Measurements from ENCODE around the gene ALG8. TPM values are rescaled to one million over a fixed set of nuclear protein-coding genes. Genes with fewer than 3 reads are reported as not detected.
A peak's percentile ranks its signal among the peaks of the same experiment; 100 is the strongest.
"Not testable (repeated sequence)": the region's sequence is repeated elsewhere in the genome, so short reads cannot be mapped to it uniquely, and the experiment has no call there.

The ALG8 gene
- total RNA-seq, 1 donor from 2014 or later: 43.7 TPM

DNA sequence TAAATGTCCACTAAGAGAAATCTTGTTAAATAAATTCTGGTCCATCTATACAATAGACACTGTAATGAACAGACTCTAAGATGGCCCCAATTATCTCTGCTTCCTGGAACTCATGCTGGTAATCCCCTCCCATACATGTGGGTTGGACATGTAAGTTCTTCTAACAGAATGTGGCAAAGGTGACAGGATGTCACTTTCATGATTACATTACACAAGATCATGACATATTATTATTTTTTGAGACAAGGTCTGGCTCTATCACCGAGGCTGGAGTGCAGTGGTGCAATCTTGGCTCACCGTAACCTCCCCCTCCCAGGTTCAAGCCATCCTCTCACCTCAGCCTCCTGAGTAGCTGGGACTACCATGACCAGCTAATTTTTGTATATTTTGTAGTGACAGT, 45.2 kb downstream of the ALG8 start:
- peaks cover 18% of the 10 kb centered on the region for H3K36me3 ChIP-seq (ENCODE audit: insufficient read depth, low read length)
- peaks cover 7% of the 10 kb centered on the region for H3K36me3 Mint-ChIP-seq (ENCODE audit: low read depth, unreplicated experiment)
- no peak for FAIRE-seq

GRCh38 chr11:78086521-78087074, 52.8 kb downstream of the ALG8 start:
- H3K27ac Mint-ChIP-seq (ENCODE audit: unreplicated experiment): peak overlapping the region; percentile 60
- H2AFZ ChIP-seq (ENCODE audit: low read depth, low read length); H3K4me1 Mint-ChIP-seq (ENCODE audit: low read depth, unreplicated experiment); H3K79me2 ChIP-seq (ENCODE audit: insufficient read depth, low read length); H3K4me3 ChIP-seq (ENCODE audit: insufficient read depth, low read depth, low read length); H3K9ac ChIP-seq (ENCODE audit: low read length); H3K9me3 Mint-ChIP-seq (ENCODE audit: unreplicated experiment); H3K27me3 ChIP-seq (ENCODE audit: insufficient read depth, low read length); FAIRE-seq; H3K9me3 ChIP-seq (ENCODE audit: insufficient read depth, low read depth, low read length); H3K4me1 ChIP-seq (ENCODE audit: insufficient read depth, low read length); H3K4me2 ChIP-seq (ENCODE audit: low read length); H3K27me3 Mint-ChIP-seq (ENCODE audit: low read depth, unreplicated experiment); H3K36me3 ChIP-seq (ENCODE audit: insufficient read depth, low read length); H3K27ac ChIP-seq (ENCODE audit: low read depth, low read length); H4K20me1 ChIP-seq (ENCODE audit: insufficient read depth, low read length); H3K36me3 Mint-ChIP-seq (ENCODE audit: low read depth, unreplicated experiment); H3K4me3 Mint-ChIP-seq (ENCODE audit: unreplicated experiment): not testable (repeated sequence)
- DNase-seq (ENCODE audit: low read depth): peak; percentile 54

More for the DNA sequence above, 45.2 kb downstream of the ALG8 start:
- Histone ChIP-seq H3K9me3 (ENCODE audit: insufficient read depth, low read depth, low read length) (no peaks in the 10 kb centered on the region), H2AFZ (ENCODE audit: low read depth, low read length) (no peak overlapping the region), H3K4me3 (ENCODE audit: insufficient read depth, low read depth, low read length) (no peak overlapping the region), H4K20me1 (ENCODE audit: insufficient read depth, low read length) (no peaks in the 10 kb centered on the region), H3K4me2 (ENCODE audit: low read length) (no peak overlapping the region), H3K9ac (ENCODE audit: low read length) (no peak overlapping the region), H3K4me1 (ENCODE audit: insufficient read depth, low read length) (no peaks in the 10 kb centered on the region), H3K79me2 (ENCODE audit: insufficient read depth, low read length) (no peaks in the 10 kb centered on the region), H3K27ac (ENCODE audit: low read depth, low read length) (no peak overlapping the region), H3K27me3 (ENCODE audit: insufficient read depth, low read length) (no peaks in the 10 kb centered on the region)
- Mint-ChIP-seq H3K27ac (ENCODE audit: unreplicated experiment) (no peak overlapping the region), H3K4me3 (ENCODE audit: unreplicated experiment) (no peak overlapping the region), H3K27me3 (ENCODE audit: low read depth, unreplicated experiment) (no peaks in the 10 kb centered on the region), H3K4me1 (ENCODE audit: low read depth, unreplicated experiment) (no peaks in the 10 kb centered on the region), H3K9me3 (ENCODE audit: unreplicated experiment) (no peaks in the 10 kb centered on the region)
- TF ChIP-seq, protein P1, sequence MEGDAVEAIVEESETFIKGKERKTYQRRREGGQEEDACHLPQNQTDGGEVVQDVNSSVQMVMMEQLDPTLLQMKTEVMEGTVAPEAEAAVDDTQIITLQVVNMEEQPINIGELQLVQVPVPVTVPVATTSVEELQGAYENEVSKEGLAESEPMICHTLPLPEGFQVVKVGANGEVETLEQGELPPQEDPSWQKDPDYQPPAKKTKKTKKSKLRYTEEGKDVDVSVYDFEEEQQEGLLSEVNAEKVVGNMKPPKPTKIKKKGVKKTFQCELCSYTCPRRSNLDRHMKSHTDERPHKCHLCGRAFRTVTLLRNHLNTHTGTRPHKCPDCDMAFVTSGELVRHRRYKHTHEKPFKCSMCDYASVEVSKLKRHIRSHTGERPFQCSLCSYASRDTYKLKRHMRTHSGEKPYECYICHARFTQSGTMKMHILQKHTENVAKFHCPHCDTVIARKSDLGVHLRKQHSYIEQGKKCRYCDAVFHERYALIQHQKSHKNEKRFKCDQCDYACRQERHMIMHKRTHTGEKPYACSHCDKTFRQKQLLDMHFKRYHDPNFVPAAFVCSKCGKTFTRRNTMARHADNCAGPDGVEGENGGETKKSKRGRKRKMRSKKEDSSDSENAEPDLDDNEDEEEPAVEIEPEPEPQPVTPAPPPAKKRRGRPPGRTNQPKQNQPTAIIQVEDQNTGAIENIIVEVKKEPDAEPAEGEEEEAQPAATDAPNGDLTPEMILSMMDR (IDR thresholded peaks at IDR 0.05; ENCODE audit: insufficient read depth, low read depth, low read length): no peak
- no peak for TF ChIP-seq EZH2 (IDR thresholded peaks at IDR 0.05; ENCODE audit: insufficient read depth, low read length)
- DNase-seq (ENCODE audit: low read depth): no peak

DNA sequence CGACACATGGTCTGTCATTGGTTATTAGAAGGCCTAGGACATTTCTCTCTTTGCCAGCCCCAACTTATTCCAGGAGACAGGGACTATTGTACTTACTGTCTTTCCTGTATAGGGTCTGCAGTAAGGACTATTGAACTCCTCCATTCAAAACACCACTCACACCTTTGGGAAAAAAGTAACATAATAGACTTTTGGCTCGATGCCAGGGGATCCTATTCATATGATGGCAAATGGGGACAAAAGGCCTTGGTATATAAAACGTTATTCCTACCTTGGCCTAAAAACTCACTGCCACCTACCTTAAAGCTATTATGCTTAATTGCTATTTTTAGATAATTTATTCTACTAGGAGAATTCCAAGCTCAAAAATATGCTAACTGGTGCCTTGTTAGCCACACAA, 53.5 kb downstream of the ALG8 start:
- Histone ChIP-seq H3K4me1 (ENCODE audit: insufficient read depth, low read length) (peaks cover 5% of the 10 kb centered on the region), H3K27ac (ENCODE audit: low read depth, low read length) (no peak overlapping the region), H4K20me1 (ENCODE audit: insufficient read depth, low read length) (no peaks in the 10 kb centered on the region), H3K27me3 (ENCODE audit: insufficient read depth, low read length) (no peaks in the 10 kb centered on the region), H2AFZ (ENCODE audit: low read depth, low read length) (no peak overlapping the region), H3K36me3 (ENCODE audit: insufficient read depth, low read length) (no peaks in the 10 kb centered on the region), H3K9me3 (ENCODE audit: insufficient read depth, low read depth, low read length) (no peaks in the 10 kb centered on the region), H3K4me2 (ENCODE audit: low read length) (no peak overlapping the region), H3K79me2 (ENCODE audit: insufficient read depth, low read length) (no peaks in the 10 kb centered on the region), H3K9ac (ENCODE audit: low read length) (no peak overlapping the region), H3K4me3 (ENCODE audit: insufficient read depth, low read depth, low read length) (no peak overlapping the region)
- H3K27me3 Mint-ChIP-seq (ENCODE audit: low read depth, unreplicated experiment): no peaks in the 10 kb centered on the region
- DNase-seq (ENCODE audit: low read depth): no peak
- no peak overlapping the region for H3K4me3 Mint-ChIP-seq (ENCODE audit: unreplicated experiment)
- H3K36me3 Mint-ChIP-seq (ENCODE audit: low read depth, unreplicated experiment): no peaks in the 10 kb centered on the region
- no peak overlapping the region for H3K27ac Mint-ChIP-seq (ENCODE audit: unreplicated experiment)
- peaks cover 13% of the 10 kb centered on the region for H3K4me1 Mint-ChIP-seq (ENCODE audit: low read depth, unreplicated experiment)
- FAIRE-seq: no peak
- TF ChIP-seq, protein P1 (IDR thresholded peaks at IDR 0.05; ENCODE audit: insufficient read depth, low read depth, low read length): no peak
- TF ChIP-seq EZH2 (IDR thresholded peaks at IDR 0.05; ENCODE audit: insufficient read depth, low read length): no peak
- no peaks in the 10 kb centered on the region for H3K9me3 Mint-ChIP-seq (ENCODE audit: unreplicated experiment)

GRCh38 chr11:78084506-78084905, 54.9 kb downstream of the ALG8 start:
- Histone ChIP-seq H3K4me1 (ENCODE audit: insufficient read depth, low read length) (peaks cover 16% of the 10 kb centered on the region), H3K4me2 (ENCODE audit: low read length) (peak overlapping the region; percentile 15)
- H3K79me2 ChIP-seq (ENCODE audit: insufficient read depth, low read length); H3K36me3 Mint-ChIP-seq (ENCODE audit: low read depth, unreplicated experiment); H3K27me3 ChIP-seq (ENCODE audit: insufficient read depth, low read length); FAIRE-seq; H3K27ac ChIP-seq (ENCODE audit: low read depth, low read length); H3K9me3 Mint-ChIP-seq (ENCODE audit: unreplicated experiment); H4K20me1 ChIP-seq (ENCODE audit: insufficient read depth, low read length); H3K27ac Mint-ChIP-seq (ENCODE audit: unreplicated experiment); H3K36me3 ChIP-seq (ENCODE audit: insufficient read depth, low read length); H3K9ac ChIP-seq (ENCODE audit: low read length); H3K27me3 Mint-ChIP-seq (ENCODE audit: low read depth, unreplicated experiment); H3K9me3 ChIP-seq (ENCODE audit: insufficient read depth, low read depth, low read length); H2AFZ ChIP-seq (ENCODE audit: low read depth, low read length); H3K4me3 ChIP-seq (ENCODE audit: insufficient read depth, low read depth, low read length); H3K4me3 Mint-ChIP-seq (ENCODE audit: unreplicated experiment): not testable (repeated sequence)
- peaks cover 16% of the 10 kb centered on the region for H3K4me1 Mint-ChIP-seq (ENCODE audit: low read depth, unreplicated experiment)
- peak; percentile 60 for DNase-seq (ENCODE audit: low read depth)
